Measurements from ENCODE around the gene PRKACA. TPM values are rescaled to one million over a fixed set of nuclear protein-coding genes. Genes with fewer than 3 reads are reported as not detected.
A peak's percentile ranks its signal among the peaks of the same experiment; 100 is the strongest.

The PRKACA gene
- total RNA-seq, 2 donors from 2014 or later: 93.2 to 107 TPM

GRCh38 chr19:14139944-14140343, 22.4 kb upstream of the PRKACA start:
- H3K4me1 ChIP-seq (ENCODE audit: control insufficient read depth in 1 of 2, low read depth in 2 of 2): peaks cover 16 to 28% of the 10 kb centered on the region in 2 donors
- DNase-seq (ENCODE audit: low spot score) (no peak), ATAC-seq (ENCODE audit: insufficient number of reproducible peaks, low FRiP score, low read depth) (no peak)
- no peaks in the 10 kb centered on the region for H3K9me3 ChIP-seq
- no peak overlapping the region for H3K27ac ChIP-seq
- H3K27me3 ChIP-seq (replicated peaks; ENCODE audit: insufficient read depth): no peaks in the 10 kb centered on the region
- H3K36me3 ChIP-seq: no peaks in the 10 kb centered on the region
- no peak overlapping the region for H3K4me3 ChIP-seq
- no peak for TF ChIP-seq CTCF (IDR thresholded peaks at IDR 0.05)

GRCh38 chr19:14138576-14139265, 21.2 kb upstream of the PRKACA start:
- Histone ChIP-seq H3K4me1 (ENCODE audit: control insufficient read depth in 1 of 2, low read depth in 2 of 2) (peaks cover 16 to 28% of the 10 kb centered on the region in 2 donors), H3K36me3 (no peaks in the 10 kb centered on the region), H3K9me3 (no peaks in the 10 kb centered on the region), H3K27ac (peak overlapping the region; percentile 93 to 95), H3K4me3 (peak overlapping the region; percentile 2), H3K27me3 (replicated peaks; ENCODE audit: insufficient read depth) (no peaks in the 10 kb centered on the region)
- DNase-seq (ENCODE audit: low spot score) (no peak), ATAC-seq (ENCODE audit: insufficient number of reproducible peaks, low FRiP score, low read depth) (no peak)
- no peak for TF ChIP-seq CTCF (IDR thresholded peaks at IDR 0.05)

GRCh38 chr19:14136509-14137281, 19.1 kb upstream of the PRKACA start, which contains the start of gene ASF1B:
Gene ASF1B (minus strand): TSS chr19:14136589. CDS start chr19:14136456, 133 bp downstream.
- H3K27me3 ChIP-seq (replicated peaks; ENCODE audit: insufficient read depth): no peaks in the 10 kb centered on the region
- peak; percentile 60 for TF ChIP-seq CTCF (IDR thresholded peaks at IDR 0.05)
- ATAC-seq (ENCODE audit: insufficient number of reproducible peaks, low FRiP score, low read depth): peak; percentile 92

GRCh38 chr19:14135985-14136508, 18.5 kb upstream of the PRKACA start:
- Histone ChIP-seq H3K27ac (peak overlapping the region in 1 of 2 donors; percentile 30), H3K4me1 (ENCODE audit: control insufficient read depth in 1 of 2, low read depth in 2 of 2) (peaks cover 16 to 28% of the 10 kb centered on the region in 2 donors), H3K36me3 (no peaks in the 10 kb centered on the region), H3K27me3 (replicated peaks; ENCODE audit: insufficient read depth) (no peaks in the 10 kb centered on the region), H3K4me3 (peak overlapping the region; percentile 70), H3K9me3 (no peaks in the 10 kb centered on the region)
- TF ChIP-seq CTCF (IDR thresholded peaks at IDR 0.05): no peak
- DNase-seq (ENCODE audit: low spot score) (no peak), ATAC-seq (ENCODE audit: insufficient number of reproducible peaks, low FRiP score, low read depth) (no peak)

More at GRCh38 chr19:14136509-14137281, 19.1 kb upstream of the PRKACA start, which contains the start of gene ASF1B:
- Histone ChIP-seq H3K4me3 (peak within 1 kb of the TSS; percentile 85), H3K9me3 (no peaks in the 10 kb centered on the region), H3K27ac (peak within 1 kb of the TSS; percentile 93 to 95), H3K36me3 (no peaks in the 10 kb centered on the region), H3K4me1 (ENCODE audit: control insufficient read depth in 1 of 2, low read depth in 2 of 2) (peaks cover 16 to 28% of the 10 kb centered on the region in 2 donors)
- DNase-seq (ENCODE audit: low spot score): peak; percentile 95

- no peaks in the 10 kb centered on the region for H3K9me3 ChIP-seq
- TF ChIP-seq CTCF (IDR thresholded peaks at IDR 0.05): no peak
- H3K36me3 ChIP-seq: no peaks in the 10 kb centered on the region
- DNase-seq (ENCODE audit: low spot score): no peak
- peaks cover 16 to 28% of the 10 kb centered on the region in 2 donors for H3K4me1 ChIP-seq (ENCODE audit: control insufficient read depth in 1 of 2, low read depth in 2 of 2)
- no peak overlapping the region for H3K27ac ChIP-seq
- H3K27me3 ChIP-seq (replicated peaks; ENCODE audit: insufficient read depth): no peaks in the 10 kb centered on the region
- H3K4me3 ChIP-seq: no peak overlapping the region
- no peak for ATAC-seq (ENCODE audit: insufficient number of reproducible peaks, low FRiP score, low read depth)
Measured at GRCh38 chr19:14135355-14135754, 17.8 kb upstream of the PRKACA start.

Measured in thoracic aorta (tissue), 2 donors.